Endothelial cell of hepatic sinusoid (primary cell): ENCODE measurements around the gene PRR20G.
"Not testable (repeated sequence)": the region's sequence is repeated elsewhere in the genome, so short reads cannot be mapped to it uniquely, and the experiment has no call there.

Experiments
- in situ Hi-C: cut with HindIII; loops from 2 replicates; pipeline ENCODE4 v1.10.0; 2017; ENCODE audit warnings: low sequenced_read_pairs

PRR20G gene

DNA sequence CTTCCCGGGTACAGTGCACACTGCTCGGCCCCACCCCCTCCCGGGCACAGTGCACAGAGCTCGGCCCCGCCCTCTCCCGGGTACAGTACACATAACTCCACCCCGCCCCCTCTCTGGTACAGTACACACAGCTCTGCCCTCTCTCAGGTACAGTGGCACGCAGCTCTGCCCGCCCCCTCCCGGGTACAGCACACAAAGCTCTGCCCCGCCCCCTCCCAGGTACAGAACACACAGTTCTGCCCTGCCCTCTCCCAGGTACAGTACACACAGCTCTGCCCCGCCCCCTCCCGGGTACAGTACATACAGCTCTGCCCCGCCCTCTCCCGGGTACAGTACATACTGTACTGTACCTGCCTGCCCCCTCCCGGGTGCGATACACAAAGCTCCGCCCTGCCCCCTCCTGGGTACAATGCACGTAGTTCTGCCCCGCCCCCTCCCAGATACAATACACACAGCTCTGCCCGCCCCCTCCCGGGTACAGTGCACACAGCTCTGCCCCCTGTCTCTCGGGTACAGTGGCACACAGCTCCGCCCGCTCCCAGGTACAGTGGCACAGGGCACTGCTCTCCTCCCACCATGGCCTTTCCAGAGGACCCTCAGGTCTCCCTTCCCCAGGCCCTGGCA lies 16.4 kb upstream of the PRR20G start:
- in situ Hi-C loops: no loop called here

- in situ Hi-C loops: no loop called here
Measured at GRCh38 chr3:127299276-127299675, 11.4 kb upstream of the PRR20G start.

GRCh38 chr3:127296959-127297358 lies 9.1 kb upstream of the PRR20G start:
- in situ Hi-C loops: no loop called here

DNA sequence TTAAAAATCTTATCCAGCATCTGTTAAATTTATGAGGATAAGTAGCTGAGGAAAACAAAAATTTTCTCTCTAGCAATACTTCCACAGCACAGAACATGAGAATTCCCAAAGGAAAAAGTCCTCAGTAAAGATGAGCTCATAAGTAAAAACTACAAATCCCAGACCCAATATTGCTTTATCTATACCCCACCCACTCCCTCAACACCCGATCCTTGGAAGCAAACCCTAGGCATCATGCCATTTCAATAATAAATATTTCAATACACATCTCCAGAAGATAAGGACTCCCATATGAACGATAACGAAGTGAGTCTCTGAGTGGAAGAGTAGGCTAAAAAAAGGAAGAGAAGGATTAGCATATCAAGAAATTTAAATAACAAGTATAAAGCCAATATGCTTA lies 8.3 kb upstream of the PRR20G start:
- in situ Hi-C loops: no loop called here

GRCh38 chr3:127293650-127294049 lies 5.8 kb upstream of the PRR20G start:
- in situ Hi-C loops: not testable (repeated sequence)

DNA sequence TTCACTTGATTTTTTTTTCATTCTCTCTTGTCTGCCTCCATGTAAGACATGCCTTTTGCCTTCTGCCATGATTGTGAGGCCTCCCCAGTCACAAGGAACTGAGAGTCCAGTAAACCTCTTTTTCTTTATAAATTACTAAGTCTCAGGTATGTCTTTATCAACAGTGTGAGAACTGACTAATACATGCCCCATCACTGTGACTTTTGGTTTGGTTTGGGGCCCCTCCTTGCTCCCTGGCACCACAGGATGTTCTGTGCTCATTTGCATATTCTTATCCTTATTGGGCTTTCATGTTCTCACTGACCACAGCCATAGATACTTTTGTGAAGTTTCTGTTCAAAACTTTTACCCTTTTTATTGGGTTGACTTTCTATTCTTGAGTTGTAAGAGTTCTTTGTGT lies 3.8 kb upstream of the PRR20G start:
- in situ Hi-C loops: no loop called here

GRCh38 chr3:127291114-127291513 lies 3.3 kb upstream of the PRR20G start:
- in situ Hi-C loops: no loop called here

DNA sequence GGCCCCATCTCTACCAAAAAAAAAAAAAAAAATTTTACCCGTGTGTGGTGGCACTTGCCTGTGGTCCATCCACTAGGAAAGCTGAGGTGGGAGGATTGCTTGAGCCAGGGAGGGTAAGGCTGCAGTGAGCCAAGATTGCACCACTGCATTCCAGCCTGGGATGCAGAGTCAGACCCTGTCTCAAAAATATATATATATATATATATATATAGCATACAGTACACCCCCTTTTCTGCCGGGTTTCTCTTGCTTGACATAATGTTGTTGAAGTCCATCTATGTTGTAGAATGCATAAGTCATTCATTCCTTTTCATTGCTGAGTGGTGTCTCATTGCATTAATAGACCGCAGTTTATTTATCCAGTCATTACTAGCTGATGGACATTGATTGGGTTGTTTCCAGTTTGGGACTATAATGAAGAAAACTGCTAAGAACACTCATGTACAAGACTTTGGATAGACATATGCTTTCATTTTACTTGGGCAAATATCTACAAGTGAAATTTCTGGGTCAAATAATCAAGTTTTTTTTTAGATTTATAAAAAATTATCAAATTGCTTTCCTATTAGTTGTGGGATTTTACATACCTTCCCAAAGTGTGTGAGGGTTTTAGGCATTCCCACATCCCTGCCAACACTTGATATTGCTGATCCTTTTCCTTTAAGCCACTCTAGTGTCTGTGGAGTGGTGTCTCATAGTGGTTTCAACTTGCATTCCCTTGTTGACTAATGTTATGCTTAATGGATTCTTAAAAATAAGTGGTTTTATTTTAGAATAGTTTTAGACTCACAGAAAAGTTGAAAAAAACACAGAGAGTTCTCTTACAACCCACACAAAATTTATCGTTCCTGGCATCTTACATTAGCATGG lies 2.1 kb upstream of the PRR20G start:
- in situ Hi-C loops: no loop called here

DNA sequence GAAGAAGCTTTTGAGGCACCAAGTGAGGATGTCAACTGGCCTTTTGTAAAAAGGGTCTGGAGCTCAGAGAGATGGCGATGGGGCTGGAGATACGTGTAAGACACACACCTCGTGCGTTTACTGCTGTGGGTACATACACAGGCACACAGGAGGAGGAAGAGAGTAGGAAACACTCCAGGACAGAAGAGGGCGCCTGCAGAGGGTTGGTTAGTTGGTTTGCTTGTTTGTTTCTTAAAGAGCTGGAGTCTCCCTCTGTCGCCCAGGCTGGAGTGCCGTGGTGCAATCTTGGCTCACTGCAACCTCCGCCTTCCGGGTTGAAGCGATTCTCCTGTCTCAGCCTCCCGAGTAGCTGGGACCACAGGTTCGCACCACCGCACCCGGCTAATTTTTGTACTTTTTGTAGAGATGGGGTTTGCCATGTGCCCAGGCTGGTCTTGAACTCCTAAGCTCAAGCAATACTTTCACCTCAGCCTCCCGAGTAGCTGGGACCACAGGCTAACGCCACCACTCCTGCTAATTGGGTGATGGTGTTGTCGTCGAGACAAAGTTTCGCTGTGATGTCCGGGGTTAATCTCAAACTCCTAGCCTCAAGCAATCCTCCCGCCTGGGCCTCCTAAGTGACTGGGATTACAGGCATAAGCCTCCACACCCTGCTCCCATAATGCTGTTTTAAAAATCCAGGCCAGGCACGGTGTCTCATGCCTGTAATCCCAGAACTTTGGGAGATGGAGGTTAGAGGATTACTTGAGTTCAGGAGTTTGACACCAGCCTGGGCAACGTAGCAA lies 1.3 kb upstream of the PRR20G start:
- in situ Hi-C loops: no loop called here

DNA sequence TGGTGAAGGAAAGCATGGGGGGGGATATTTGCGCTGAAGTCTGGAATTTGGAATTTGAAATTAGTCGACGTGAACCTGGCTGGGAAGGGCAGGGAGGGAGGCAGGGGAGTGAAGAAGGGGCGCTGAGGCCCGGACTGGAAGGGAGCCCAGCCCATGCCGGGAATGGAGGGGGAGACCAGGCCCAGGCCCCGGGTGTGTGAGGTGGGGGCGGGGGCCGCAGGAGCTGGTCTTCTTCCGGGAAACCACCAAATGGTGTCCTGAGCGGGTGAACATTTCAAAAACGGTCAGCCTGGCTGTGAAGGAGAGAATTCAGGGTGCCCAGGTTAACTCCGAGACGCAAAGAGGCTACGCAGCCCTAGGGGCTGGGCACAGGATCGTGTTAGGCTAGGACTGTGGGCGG lies 497 bp upstream of the PRR20G start:
- in situ Hi-C loops: no loop called here

- in situ Hi-C loops: no loop called here
Measured at GRCh38 chr3:127286571-127287140, 1.2 kb downstream of the PRR20G start.

GRCh38 chr3:127284258-127284657 lies 3.6 kb downstream of the PRR20G start:
- in situ Hi-C loops: no loop called here

- in situ Hi-C loops: no loop called here
Measured at GRCh38 chr3:127277561-127277960, 10.3 kb downstream of the PRR20G start.

DNA sequence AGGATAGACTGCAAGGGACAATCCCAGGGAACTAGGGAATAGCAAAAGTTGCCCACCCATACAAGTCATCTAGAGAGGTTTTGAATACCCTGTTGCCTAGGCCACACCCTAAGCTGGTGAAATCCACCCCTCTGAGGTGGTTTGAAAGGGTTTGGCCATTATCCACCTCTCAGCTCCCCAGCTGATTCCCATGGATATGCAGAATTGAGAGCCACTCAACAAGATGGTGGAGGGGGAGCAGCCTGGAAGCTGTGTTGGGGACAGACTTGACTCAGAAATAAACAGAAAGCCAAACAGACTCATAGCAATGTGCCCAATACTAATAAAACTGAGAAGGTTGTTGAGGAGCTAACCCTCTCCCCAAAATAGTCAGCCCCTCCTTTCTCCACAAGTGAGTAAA lies 10.9 kb downstream of the PRR20G start:
- in situ Hi-C loops: no loop called here

DNA sequence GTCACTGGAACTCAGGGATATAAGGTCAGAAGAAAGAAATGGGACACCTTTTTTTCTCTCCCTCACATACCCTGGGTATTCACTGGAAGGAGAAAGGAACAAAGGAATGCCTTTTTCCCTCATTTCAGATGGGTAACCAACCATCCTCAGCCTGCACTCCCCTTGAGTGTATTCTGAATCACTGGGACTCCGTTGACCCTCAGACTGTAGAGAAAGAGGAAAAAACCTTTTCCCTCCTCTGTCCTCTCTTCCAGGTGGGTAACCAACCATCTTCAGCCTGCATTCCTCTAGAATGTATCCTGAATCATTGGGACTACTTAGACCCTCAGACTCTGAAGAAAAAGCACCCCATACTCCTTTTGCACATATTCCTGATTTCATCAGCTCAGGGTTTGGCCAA lies 11.4 kb downstream of the PRR20G start:
- in situ Hi-C loops: no loop called here

GRCh38 chr3:127275287-127275781 lies 12.5 kb downstream of the PRR20G start:
- in situ Hi-C loops: no loop called here

GRCh38 chr3:127274200-127274760 lies 13.6 kb downstream of the PRR20G start:
- in situ Hi-C loops: loop anchor here (5.0 kb wide), 1 partner anchor 58 kb away; no protein-coding TSS in a partner anchor

- in situ Hi-C loops: loop anchor here (5.0 kb wide), 1 partner anchor 59 kb away; no protein-coding TSS in a partner anchor
Measured at GRCh38 chr3:127273206-127273605, 14.6 kb downstream of the PRR20G start.

DNA sequence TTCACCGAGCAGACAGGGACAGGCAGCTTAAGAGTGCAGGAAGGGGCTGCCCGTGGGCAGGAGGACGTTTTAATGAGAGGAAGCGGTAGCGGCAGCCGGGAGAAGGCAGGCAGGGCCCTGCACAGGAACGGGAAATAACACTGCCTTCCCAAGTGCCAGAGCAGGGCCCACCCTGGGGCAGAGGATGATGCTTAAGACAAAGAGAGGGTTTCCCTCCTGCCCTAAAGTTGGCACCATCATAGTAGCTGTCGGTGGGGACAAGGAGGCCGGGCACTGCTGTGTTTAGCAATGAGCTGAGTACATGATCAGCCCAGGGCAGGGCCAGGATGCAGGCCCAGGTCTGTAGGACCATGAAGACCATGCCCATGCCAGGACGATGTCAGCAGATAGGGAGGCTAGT lies 21.7 kb downstream of the PRR20G start:
- in situ Hi-C loops: no loop called here

DNA sequence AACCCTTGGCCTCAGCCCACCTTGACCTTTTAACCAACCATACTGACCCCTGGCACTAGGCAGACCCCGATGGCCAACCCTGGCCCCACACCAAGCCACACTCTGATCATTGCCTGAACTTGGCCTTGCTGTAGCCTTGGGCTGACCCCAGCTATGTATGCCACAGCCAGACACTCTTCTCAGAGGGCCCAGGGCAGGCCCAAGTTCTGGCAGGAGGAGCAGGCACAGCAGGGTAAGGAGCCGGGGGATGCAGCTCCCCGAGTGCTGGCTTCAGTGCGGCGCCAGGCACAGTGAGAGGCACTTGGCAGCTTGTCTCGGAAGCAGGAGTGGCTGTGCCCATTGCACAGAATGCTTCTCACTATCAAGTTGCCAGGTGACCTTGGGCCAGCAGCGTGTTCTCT lies 22.3 kb downstream of the PRR20G start:
- in situ Hi-C loops: no loop called here
